ENCODE measurements around the gene PHPT1.
"Not testable (repeated sequence)": the region's sequence is repeated elsewhere in the genome, so short reads cannot be mapped to it uniquely, and the experiment has no call there.

PHPT1 gene

DNA sequence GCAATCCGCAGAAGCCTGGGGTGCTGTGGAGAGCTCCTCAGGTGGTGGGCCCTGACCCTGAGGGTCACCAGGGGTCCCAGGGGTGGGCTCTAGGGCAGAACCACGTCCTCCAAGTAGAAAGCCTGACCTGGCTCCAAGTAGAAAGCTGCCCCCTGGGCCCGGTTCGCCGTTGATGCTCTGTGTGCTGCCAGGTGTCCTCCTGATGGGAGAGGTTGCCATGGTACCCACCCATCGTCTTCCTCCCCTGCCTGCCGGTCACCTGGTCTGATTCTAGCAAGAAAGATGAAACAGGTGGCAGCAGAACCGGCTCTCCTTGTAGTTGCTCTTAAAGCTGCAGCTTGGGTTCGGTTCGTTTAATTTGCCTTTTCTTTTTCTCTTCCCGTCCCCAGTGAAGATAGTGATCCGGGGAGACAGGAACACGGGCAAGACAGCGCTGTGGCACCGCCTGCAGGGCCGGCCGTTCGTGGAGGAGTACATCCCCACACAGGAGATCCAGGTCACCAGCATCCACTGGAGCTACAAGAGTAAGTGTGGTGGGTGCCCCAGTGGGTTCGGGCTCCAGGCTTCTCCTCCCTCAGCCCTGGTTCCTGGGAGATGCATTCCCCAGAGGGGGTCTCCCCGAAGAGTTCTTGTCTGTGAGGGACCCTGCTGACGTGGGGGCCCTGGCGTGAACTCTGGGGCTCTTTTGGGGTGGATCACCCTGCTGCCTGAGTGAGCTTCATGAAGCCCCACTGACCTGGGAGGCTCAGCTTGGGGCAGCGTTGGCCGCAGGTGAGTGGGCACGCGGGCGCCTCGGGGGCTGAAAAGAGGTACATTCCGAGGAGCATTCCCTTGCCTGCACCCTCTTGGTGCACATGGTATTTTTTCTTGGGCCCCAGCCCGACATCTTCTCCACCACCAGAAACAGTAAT, 25.8 kb upstream of the PHPT1 start:
- no peak for DNase-seq

DNA sequence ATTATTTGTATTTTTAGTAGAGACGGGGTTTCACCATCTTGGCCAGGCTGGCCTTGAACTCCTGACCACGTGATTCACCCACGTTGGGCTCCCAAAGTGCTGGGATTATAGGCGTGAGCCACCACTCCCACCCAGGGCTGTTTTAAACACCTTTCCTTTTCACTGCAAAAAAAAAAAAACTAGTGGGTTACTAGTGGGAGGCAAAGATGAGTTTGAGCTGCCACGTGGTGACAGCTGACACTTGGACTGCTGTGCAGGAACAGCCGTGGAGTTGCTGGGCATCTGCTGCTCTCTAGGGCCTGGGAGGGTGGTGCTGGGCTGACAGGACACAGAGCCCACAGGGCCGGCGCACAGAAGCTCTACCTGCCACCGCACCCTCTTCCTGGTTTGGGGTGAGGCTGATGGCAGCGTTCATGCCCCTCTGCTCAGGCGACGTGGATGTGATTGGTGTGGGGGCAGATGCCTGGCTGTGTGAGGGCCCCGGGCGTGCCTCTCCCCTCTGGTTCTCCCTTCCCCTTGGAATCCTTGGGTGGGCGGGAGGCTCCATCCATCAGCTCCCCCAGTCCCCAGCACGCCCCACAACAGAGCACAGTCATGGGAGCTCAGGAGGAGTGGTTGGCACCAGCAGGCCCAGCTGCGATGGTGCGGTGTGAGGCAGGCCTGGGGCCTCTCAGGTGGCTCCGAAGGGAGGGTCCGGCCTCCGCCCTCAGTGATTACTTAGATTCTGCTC, 24.5 kb upstream of the PHPT1 start:
- DNase-seq = no peak

- no peak for DNase-seq
These were observed 23.7 kb upstream of the PHPT1 start for GRCh38 chr9:136825295-136826187.

DNA sequence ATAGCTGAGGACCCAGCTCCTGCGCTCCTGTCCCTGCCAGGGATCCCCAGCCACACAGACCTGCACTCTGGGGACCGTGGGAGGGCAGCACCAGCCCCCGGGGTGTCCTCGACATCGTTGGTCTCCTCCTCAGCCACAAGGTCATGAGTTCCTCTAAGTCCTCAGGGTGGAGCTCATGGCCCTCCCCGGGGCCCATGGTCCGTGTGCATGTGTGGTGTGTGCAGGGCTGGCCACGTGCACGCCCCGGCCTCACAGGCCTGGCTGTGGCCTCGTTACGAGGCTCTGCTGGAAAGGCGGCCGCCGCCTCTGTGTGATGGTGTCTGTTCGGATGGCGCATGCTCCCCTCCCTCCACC, 23.0 kb upstream of the PHPT1 start:
- no peak for DNase-seq

GRCh38 chr9:136826703-136827582, 22.3 kb upstream of the PHPT1 start:
- DNase-seq = no peak

DNA sequence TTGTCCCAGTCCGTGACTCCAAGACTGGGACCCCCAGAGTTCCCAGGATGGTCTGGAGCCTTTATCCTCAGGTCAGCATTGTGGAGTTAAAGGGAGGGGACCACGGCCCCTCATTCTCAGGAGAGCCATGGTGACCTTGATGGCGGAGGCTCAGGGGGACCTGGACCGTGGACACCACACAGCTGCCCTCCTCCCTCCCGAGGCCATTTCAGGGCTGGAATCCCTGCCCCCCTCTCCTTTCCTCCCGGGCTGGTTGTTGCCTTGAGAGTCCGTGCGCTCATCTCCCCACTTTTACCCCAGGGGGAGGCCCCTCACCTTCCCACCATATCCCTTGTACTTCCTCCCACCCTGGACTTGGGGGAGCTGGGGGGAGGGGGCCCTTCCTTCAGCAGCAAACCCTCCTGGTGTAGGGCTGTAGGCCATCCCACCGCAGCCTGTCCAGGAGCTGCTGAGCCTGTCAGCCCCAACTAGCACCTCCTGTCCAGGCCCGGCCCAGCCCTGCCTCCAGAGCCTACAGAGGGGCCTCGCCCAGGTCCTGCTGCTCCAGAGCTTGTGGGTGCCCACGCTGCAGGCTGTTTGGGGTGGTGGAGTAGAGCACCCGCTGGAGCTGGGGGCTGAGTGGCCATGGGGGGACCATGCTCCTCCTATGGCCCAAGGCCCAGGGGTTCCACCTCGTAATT, 21.3 kb upstream of the PHPT1 start:
- no peak for DNase-seq

GRCh38 chr9:136828474-136829140, 20.6 kb upstream of the PHPT1 start:
- DNase-seq = no peak

- DNase-seq = no peak
These were observed 19.8 kb upstream of the PHPT1 start for GRCh38 chr9:136829412-136829811.

DNA sequence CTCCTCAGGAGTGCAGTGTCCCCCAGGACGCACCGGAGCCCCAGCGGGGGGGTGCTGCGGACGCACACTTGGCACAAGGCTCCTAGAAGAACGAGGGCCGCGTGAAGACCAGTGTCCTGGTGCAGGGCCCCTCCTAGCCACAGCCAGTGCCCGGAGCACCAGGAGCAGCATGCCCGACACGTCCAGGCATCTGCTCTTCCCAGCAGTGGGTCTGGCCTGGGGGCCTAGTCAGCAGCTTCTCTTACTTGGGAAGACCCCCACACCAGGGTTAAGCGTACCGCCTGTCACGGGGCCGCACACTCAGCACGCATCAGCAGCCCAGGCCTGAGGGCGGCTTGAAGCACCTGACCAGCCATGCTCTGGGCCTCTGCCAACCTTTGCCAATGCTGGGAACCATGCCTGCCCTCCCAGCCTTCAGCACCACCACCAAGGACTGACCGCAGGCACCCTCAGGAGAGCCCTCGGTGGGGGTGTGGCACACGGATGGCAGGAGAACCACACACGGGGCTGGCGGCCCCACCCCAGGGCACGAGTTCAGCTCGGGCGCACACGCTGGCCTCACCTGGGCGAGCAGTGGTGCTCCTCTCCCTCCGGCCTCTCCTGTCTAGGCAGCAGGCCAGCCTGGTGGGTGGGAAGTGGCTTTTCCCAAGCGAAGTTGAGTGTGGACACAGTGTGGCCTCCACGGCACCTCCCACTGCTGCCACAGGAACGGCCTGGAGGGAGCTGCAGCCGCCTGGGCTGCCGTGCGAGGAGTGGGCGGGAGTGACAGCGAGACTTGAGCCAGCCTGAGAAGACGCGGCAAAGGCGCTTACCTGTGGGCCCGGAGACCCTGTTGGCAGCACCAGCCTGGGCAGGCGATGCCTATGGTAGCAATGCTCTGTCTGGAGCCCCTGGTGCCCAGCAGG, 19.0 kb upstream of the PHPT1 start:
- no peak for DNase-seq

DNA sequence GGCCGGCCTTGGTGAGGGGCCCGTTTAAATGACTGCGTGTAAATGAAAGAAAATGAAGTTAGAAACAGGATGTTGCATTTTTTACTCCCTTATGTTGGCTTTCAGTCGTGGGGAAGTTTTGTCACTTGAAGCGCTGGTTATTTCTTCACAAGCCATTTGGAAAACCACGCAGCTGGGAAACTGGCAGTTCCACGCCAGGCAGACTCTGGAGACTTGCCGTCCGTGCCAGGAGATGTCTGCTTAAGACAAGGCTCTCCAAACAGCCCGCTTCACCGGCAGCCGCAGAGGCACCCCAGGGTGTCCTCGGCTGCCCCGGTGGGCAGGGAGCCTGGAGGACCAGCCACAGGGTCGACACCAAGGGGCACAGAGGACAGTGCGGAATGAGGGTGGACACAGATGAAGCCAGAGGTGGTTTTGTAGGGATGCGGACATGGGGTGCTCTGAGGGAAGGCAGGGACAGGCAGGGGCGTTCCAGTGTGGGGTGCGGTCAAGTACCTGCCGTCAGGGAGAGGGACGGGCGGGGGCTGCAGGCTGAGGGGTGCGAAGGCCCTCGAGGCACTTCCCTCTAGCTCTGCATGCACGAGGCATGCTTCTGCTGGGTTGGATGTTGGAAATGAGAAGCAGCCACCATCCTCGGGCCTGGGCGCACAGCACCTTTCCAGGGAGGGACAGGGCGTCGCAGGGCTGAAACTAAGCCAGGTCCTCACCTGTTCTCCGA, 18.0 kb upstream of the PHPT1 start:
- no peak for DNase-seq

- no peak for DNase-seq
These were observed 17.5 kb upstream of the PHPT1 start for GRCh38 chr9:136831720-136832104.

DNA sequence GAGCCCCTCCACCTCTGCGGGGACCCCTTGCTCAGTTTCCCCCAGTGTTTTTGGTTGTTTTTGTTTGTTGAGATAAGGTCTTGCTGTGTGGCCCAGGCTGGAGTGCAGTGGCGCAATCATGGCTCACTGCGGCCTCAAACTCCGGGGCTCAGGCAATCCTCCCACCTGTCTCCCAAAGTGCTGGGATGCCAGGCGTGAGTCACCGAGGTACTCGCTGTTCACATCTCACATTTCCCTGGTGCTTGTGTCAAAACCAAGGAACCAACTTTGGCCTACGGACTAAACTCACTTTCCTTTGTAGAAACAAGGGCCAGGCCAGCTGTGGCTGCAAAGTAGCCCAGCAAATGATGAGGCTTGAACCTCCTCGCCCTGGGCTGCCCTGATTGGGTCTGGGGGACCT, 16.6 kb upstream of the PHPT1 start:
- no peak for DNase-seq

GRCh38 chr9:136833381-136834048, 15.7 kb upstream of the PHPT1 start:
- DNase-seq = not testable (repeated sequence)

DNA sequence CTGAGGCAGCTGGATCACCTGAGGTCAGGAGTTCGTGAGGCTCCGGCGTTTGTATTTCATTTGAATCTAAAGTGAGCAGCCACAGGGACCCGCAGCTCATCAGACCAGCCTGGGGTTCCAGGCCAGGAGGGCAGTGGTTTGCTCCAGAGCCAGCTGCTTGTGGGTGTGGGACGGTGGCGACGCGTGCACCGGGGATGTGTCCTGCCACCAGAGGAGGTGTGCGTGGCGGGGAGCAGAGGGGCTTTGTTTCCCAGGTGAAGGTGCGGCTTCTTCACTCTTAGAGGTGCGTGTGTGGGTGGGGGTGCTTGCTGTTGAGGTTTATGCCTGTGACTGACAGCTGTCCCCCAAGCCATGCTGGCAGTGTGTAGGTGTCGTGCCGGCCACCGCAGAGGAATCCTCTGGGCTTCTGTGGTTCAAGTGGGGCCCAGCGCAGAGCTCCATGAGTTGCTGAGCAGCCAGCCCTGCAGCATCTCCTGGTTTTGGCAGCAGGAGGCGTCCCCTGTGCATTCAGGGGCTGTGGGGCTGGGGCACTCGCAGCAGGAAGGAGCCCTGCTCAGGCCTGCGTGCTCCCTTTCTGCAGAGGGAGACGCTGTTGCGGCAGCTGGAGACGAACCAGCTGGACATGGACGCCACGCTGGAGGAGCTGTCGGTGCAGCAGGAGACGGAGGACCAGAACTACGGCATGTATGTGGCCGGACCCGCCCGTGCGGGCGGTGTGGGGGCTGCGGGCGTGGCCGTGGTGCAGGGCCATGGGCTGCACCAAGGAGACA, 13.9 kb upstream of the PHPT1 start:
- DNase-seq = no peak

DNA sequence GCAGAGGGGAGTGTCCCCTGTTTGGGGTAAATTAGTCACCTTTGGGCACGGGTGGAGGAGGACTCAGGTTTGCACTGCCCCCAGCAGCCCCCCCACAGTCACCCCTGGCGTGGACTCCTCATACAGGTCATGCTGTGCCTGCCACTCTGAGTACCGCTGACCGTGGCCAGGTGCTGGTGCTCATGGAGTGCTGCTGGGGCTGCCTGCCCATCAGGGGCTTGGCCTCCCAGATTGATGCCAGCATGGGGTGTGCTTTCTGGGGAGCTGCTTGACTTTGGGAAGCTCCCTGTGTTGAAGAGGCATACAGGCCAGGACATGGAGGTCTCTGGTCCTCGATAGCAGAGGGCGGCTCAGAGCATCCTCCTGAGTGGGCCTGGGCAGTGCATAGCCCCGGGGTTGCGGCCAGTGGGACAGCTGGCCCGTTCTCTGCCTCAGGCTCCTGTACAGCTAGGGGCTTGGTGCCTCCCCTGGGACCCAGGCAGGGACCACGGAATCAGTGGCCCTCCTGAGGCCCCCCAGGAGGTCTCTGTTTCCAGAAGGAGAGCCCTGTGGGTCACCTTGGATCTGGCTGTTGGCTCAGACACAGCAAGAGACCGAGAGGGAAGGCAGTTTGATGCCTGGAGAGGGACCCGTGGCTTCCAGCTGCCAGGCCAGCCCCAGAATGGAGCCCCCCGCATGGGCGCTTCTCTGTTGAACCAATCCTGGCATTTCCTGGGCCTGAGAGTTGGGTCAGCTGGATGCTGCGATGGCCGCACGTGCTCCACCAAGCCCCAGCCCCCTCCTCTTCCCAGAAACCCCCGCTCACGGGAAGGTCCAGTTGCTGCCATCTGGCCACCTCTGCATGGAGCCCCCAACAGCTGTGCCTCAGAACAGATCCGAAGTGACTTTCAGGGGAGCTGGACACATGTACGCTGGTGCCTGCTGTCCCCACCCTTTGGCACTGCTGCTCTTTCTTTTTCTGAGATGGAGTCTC, 13.0 kb upstream of the PHPT1 start:
- DNase-seq = no peak

DNA sequence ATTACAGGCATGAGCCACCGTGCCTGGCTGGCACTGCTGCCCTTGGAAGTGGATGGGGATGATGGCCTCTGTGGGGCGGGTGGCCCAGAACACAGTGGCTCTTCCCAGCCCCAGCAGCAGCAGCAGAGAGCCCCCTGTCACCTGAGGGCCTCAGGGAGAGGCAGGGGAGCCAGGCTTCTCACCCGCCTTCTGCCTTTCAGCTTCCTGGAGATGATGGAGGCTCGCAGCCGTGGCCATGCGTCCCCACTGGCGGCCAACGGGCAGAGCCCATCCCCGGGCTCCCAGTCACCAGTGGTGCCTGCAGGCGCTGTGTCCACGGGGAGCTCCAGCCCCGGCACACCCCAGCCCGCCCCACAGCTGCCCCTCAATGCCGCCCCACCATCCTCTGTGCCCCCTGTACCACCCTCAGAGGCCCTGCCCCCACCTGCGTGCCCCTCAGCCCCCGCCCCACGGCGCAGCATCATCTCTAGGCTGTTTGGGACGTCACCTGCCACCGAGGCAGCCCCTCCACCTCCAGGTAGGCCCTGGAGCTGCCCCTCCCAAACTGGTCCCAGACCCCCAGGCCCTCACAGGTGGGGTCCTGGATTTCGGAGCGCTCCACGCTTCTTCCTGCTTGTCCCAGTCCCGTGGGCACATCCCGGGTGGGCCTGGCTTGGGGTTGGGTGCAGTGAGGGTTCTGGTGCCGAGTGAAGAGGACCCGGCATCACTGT, 11.9 kb upstream of the PHPT1 start:
- DNase-seq = no peak

Data from bone marrow (tissue), 2 donors.